LNCaP clone FGC (cell line): Measurements from ENCODE around the gene STIM1.

Experiments
- DNase-seq: peaks from one replicate; pipeline ENCODE4 v3.0.0-alpha.2; 2011; ENCODE audit warnings: low read depth
- H3K4me3 ChIP-seq: 2 replicates; pipeline ENCODE4 v1.5.1; 2011; ENCODE audit warnings: mild to moderate bottlenecking, low read depth, low read length, control low read depth
- CTCF ChIP-seq: IDR thresholded peaks from 2 replicates; pipeline ENCODE4 v1.5.1; 2012; ENCODE audit warnings: mild to moderate bottlenecking; ENCODE audit not compliant: control insufficient read depth, insufficient read depth; ENCODE audit errors: extremely low read depth

Gene STIM1

GRCh38 chr11:3835751-3836150 lies 19.7 kb upstream of the STIM1 start:
- DNase-seq: no peak
- H3K4me3 ChIP-seq: no peak overlapping the region
- no peak for TF ChIP-seq CTCF

GRCh38 chr11:3836903-3837302 lies 18.6 kb upstream of the STIM1 start:
- no peak overlapping the region for H3K4me3 ChIP-seq
- TF ChIP-seq CTCF: no peak
- DNase-seq: no peak

GRCh38 chr11:3837793-3838192 lies 17.7 kb upstream of the STIM1 start:
- no peak for TF ChIP-seq CTCF
- H3K4me3 ChIP-seq: no peak overlapping the region
- no peak for DNase-seq

GRCh38 chr11:3838504-3838903 lies 17.0 kb upstream of the STIM1 start:
- H3K4me3 ChIP-seq: no peak overlapping the region
- no peak for DNase-seq
- no peak for TF ChIP-seq CTCF

GRCh38 chr11:3840004-3840869 lies 15.2 kb upstream of the STIM1 start:
- TF ChIP-seq CTCF: no peak
- no peak for DNase-seq
- peak overlapping the region; percentile 79 for H3K4me3 ChIP-seq

GRCh38 chr11:3840870-3841425 lies 14.5 kb upstream of the STIM1 start, which contains the start of gene RHOG:
TSS of gene RHOG (minus strand) at chr11:3840959. CDS start at chr11:3828138, 12,821 bp downstream.
- TF ChIP-seq CTCF: no peak
- DNase-seq: no peak

More at GRCh38 chr11:3840870-3841425, 14.5 kb upstream of the STIM1 start, which contains the start of gene RHOG:
- peak within 1 kb of the TSS; percentile 79 for H3K4me3 ChIP-seq
